ENCODE data around the gene PLCH1.

DNA sequence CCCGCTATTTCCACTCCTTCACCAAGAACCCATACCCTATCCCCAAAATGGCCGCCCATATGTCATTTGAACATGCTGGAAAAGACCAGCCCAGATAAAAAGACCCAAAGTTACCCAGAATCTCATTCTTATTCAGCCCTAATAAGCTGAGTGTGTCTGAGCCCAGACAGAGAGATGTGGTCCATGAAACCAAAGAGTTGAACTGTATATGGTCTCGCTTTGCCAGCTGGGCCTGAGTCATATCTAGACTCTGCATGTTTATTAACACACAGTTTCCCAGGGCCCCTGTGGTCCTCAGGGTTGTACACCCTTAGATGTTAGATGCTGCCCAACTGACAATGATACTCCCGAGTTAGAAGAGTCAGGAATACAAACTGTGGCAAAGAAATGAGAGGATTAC is 249.5 kb downstream of the PLCH1 start:
- TF ChIP-seq ZNF623 (tag by site-specific recombination; IDR thresholded peaks at IDR 0.05) (no peak), ZNF223 (tag by site-specific recombination; IDR thresholded peaks at IDR 0.05) (no peak), TCF7L2 (IDR thresholded peaks at IDR 0.05; ENCODE audit: borderline replicate concordance, low read depth, low read length) (no peak), ZBTB21 (tag by site-specific recombination; IDR thresholded peaks at IDR 0.05) (no peak), ZNF830 (tag by site-specific recombination; IDR thresholded peaks at IDR 0.05; ENCODE audit: low read depth) (no peak), ZNF121 (tag by site-specific recombination; IDR thresholded peaks at IDR 0.05) (no peak), ZBTB8A (tag by site-specific recombination; IDR thresholded peaks at IDR 0.05) (no peak), YY1 (tag by site-specific recombination; IDR thresholded peaks at IDR 0.05) (no peak), ZFP3 (tag by site-specific recombination; IDR thresholded peaks at IDR 0.05; ENCODE audit: low read depth) (no peak)
- TF ChIP-seq, protein P1, sequence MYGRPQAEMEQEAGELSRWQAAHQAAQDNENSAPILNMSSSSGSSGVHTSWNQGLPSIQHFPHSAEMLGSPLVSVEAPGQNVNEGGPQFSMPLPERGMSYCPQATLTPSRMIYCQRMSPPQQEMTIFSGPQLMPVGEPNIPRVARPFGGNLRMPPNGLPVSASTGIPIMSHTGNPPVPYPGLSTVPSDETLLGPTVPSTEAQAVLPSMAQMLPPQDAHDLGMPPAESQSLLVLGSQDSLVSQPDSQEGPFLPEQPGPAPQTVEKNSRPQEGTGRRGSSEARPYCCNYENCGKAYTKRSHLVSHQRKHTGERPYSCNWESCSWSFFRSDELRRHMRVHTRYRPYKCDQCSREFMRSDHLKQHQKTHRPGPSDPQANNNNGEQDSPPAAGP (tag by site-specific recombination; IDR thresholded peaks at IDR 0.05), result no peak
- TF ChIP-seq, protein P2, sequence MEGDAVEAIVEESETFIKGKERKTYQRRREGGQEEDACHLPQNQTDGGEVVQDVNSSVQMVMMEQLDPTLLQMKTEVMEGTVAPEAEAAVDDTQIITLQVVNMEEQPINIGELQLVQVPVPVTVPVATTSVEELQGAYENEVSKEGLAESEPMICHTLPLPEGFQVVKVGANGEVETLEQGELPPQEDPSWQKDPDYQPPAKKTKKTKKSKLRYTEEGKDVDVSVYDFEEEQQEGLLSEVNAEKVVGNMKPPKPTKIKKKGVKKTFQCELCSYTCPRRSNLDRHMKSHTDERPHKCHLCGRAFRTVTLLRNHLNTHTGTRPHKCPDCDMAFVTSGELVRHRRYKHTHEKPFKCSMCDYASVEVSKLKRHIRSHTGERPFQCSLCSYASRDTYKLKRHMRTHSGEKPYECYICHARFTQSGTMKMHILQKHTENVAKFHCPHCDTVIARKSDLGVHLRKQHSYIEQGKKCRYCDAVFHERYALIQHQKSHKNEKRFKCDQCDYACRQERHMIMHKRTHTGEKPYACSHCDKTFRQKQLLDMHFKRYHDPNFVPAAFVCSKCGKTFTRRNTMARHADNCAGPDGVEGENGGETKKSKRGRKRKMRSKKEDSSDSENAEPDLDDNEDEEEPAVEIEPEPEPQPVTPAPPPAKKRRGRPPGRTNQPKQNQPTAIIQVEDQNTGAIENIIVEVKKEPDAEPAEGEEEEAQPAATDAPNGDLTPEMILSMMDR (tag by site-specific recombination; IDR thresholded peaks at IDR 0.05), result no peak
- TF ChIP-seq, protein P3, sequence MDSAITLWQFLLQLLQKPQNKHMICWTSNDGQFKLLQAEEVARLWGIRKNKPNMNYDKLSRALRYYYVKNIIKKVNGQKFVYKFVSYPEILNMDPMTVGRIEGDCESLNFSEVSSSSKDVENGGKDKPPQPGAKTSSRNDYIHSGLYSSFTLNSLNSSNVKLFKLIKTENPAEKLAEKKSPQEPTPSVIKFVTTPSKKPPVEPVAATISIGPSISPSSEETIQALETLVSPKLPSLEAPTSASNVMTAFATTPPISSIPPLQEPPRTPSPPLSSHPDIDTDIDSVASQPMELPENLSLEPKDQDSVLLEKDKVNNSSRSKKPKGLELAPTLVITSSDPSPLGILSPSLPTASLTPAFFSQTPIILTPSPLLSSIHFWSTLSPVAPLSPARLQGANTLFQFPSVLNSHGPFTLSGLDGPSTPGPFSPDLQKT (IDR thresholded peaks at IDR 0.05; ENCODE audit: borderline replicate concordance, low read depth, low read length), result no peak
- TF ChIP-seq, protein P4, sequence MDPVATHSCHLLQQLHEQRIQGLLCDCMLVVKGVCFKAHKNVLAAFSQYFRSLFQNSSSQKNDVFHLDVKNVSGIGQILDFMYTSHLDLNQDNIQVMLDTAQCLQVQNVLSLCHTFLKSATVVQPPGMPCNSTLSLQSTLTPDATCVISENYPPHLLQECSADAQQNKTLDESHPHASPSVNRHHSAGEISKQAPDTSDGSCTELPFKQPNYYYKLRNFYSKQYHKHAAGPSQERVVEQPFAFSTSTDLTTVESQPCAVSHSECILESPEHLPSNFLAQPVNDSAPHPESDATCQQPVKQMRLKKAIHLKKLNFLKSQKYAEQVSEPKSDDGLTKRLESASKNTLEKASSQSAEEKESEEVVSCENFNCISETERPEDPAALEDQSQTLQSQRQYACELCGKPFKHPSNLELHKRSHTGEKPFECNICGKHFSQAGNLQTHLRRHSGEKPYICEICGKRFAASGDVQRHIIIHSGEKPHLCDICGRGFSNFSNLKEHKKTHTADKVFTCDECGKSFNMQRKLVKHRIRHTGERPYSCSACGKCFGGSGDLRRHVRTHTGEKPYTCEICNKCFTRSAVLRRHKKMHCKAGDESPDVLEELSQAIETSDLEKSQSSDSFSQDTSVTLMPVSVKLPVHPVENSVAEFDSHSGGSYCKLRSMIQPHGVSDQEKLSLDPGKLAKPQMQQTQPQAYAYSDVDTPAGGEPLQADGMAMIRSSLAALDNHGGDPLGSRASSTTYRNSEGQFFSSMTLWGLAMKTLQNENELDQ (tag by site-specific recombination; IDR thresholded peaks at IDR 0.05; ENCODE audit: low read depth), result no peak
